Hepatocyte (in vitro differentiated cells): ENCODE measurements around the gene SOX6. TPM values are rescaled to one million over a fixed set of nuclear protein-coding genes. Genes with fewer than 3 reads are reported as not detected.

Experiments used
- DNase-seq: peaks from one replicate; pipeline ENCODE4 v3.0.0-alpha.2; 2016; ENCODE audit warnings: low spot score
- H2AFZ ChIP-seq: fragments of 200-600 bp; sonication (generic); 2 replicates; pipeline ENCODE4 v1.6.0; 2016; ENCODE audit warnings: antibody characterized with exemption, mild to moderate bottlenecking
- H3K27ac ChIP-seq: fragments of 200-600 bp; sonication (generic); 2 replicates; pipeline ENCODE4 v1.5.1; 2016; ENCODE audit warnings: mild to moderate bottlenecking
- H3K27me3 ChIP-seq: fragments of 200-600 bp; sonication (generic); 2 replicates; pipeline ENCODE4 v1.6.1; 2016
- H3K36me3 ChIP-seq: fragments of 200-600 bp; sonication (generic); replicated peaks from 2 replicates; pipeline ENCODE4 v1.5.1; 2016; ENCODE audit warnings: low read depth; ENCODE audit not compliant: insufficient read depth
- H3K4me1 ChIP-seq: fragments of 200-600 bp; sonication (generic); 2 replicates; pipeline ENCODE4 v1.5.1; 2016; ENCODE audit warnings: mild to moderate bottlenecking, moderate library complexity; ENCODE audit not compliant: insufficient read depth
- H3K4me2 ChIP-seq: fragments of 200-600 bp; sonication (generic); 2 replicates; pipeline ENCODE4 v1.6.0; 2016
- H3K4me3 ChIP-seq: fragments of 200-600 bp; sonication (generic); 2 replicates; pipeline ENCODE4 v1.5.1; 2016; ENCODE audit warnings: mild to moderate bottlenecking
- H3K79me2 ChIP-seq: fragments of 200-600 bp; sonication (generic); 2 replicates; pipeline ENCODE4 v1.6.0; 2017; ENCODE audit warnings: mild to moderate bottlenecking
- H3K9me2 ChIP-seq: fragments of 200-600 bp; sonication (generic); replicated peaks from 2 replicates; pipeline ENCODE4 v1.6.0; 2017; ENCODE audit warnings: mild to moderate bottlenecking; ENCODE audit not compliant: insufficient read depth
- H3K9me3 ChIP-seq: fragments of 200-600 bp; sonication (generic); 2 replicates; pipeline ENCODE4 v1.5.1; 2016; ENCODE audit warnings: low read depth, mild to moderate bottlenecking
- H4K20me1 ChIP-seq: fragments of 200-600 bp; sonication (generic); 2 replicates; pipeline ENCODE4 v1.6.0; 2016; ENCODE audit warnings: mild to moderate bottlenecking; ENCODE audit not compliant: insufficient read depth, poor library complexity, severe bottlenecking
- EZH2 ChIP-seq: fragments of 200-600 bp; sonication (generic); IDR thresholded peaks from 2 replicates; pipeline ENCODE4 v1.6.1; 2016; ENCODE audit warnings: antibody characterized with exemption, mild to moderate bottlenecking, borderline replicate concordance
- EZH2phosphoT487 ChIP-seq: fragments of 200-600 bp; sonication (generic); IDR thresholded peaks from one replicate; pipeline ENCODE4 v1.6.1; 2018; ENCODE audit warnings: antibody characterized with exemption, mild to moderate bottlenecking, low read depth, moderate library complexity; ENCODE audit not compliant: unreplicated experiment, severe bottlenecking
- WGBS: methylation state at CpG from one replicate; pipeline ENCODE4 v1.1.6; 2016; ENCODE audit warnings: low lambda C conversion rate; ENCODE audit errors: missing lambda C conversion rate; 5-methylcytosine and 5-hydroxymethylcytosine counted together
- polyA plus RNA-seq: library from polyadenylated mRNA; unstranded; fragments of >200 nt; fragmentation: Nextera tagmentation; extraction: Ambion mirVana; gene quantifications from 2 replicates; pipeline ENCODE4 v1.2.1, GENCODE V29; 2016
- total RNA-seq: library from RNA; depleted of rRNA; stranded (reverse); fragments of >200 nt; gene quantifications from 2 replicates; pipeline ENCODE4 v1.2.3, GENCODE V29; 2014
- TF ChIP-seq, protein P1 (sequence below): fragments of 200-600 bp; sonication (generic); IDR thresholded peaks from 2 replicates; pipeline ENCODE4 v1.5.1; 2016; ENCODE audit warnings: antibody characterized with exemption, mild to moderate bottlenecking; ENCODE audit not compliant: poor library complexity

Gene SOX6
- total and polyA plus RNA-seq, 2 experiments from 2014 or later, result 23.2 to 75.7 TPM

DNA sequence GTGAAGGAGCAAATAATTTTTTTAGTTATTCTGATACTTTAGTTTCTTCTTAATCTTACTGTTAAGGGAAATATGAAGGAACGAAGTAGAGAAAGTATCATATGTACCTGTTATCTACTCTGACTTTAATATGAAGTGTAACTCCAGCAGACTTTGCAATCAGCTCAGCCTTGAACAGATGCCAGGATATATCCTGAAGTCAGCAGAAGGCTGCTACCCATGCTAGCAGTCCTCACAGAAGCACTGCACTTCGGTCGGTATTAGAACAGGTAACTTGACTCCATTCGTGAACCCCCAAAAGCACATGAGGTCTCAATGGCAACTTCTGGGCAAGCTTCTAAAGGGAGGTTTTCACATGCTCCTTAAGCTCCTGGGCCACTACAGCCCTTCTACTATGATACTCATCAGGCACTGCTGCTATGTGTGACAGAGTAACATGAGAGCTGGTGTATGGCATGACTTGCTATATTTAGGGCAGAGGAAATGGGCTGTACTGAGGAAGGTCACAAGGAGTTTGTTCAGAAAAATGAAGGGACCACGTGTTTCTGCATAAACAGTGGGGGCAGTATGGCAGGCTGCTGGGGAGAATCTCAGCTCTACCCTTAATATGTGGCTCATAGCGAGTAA is 344.1 kb downstream of the SOX6 start:
- TF ChIP-seq, protein P1, sequence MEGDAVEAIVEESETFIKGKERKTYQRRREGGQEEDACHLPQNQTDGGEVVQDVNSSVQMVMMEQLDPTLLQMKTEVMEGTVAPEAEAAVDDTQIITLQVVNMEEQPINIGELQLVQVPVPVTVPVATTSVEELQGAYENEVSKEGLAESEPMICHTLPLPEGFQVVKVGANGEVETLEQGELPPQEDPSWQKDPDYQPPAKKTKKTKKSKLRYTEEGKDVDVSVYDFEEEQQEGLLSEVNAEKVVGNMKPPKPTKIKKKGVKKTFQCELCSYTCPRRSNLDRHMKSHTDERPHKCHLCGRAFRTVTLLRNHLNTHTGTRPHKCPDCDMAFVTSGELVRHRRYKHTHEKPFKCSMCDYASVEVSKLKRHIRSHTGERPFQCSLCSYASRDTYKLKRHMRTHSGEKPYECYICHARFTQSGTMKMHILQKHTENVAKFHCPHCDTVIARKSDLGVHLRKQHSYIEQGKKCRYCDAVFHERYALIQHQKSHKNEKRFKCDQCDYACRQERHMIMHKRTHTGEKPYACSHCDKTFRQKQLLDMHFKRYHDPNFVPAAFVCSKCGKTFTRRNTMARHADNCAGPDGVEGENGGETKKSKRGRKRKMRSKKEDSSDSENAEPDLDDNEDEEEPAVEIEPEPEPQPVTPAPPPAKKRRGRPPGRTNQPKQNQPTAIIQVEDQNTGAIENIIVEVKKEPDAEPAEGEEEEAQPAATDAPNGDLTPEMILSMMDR, result no peak
- TF ChIP-seq EZH2phosphoT487 (no peak), EZH2 (no peak)
- 88% methylated on average over 6 of the region's 6 CpGs for WGBS
- Histone ChIP-seq H3K4me1 (no peaks in the 10 kb centered on the region), H3K9me2 (no peaks in the 10 kb centered on the region), H3K9me3 (no peaks in the 10 kb centered on the region), H2AFZ (no peak overlapping the region), H3K79me2 (no peaks in the 10 kb centered on the region), H3K4me3 (no peak overlapping the region), H3K27ac (no peak overlapping the region), H4K20me1 (no peaks in the 10 kb centered on the region), H3K27me3 (no peaks in the 10 kb centered on the region), H3K36me3 (no peaks in the 10 kb centered on the region), H3K4me2 (no peak overlapping the region)
- no peak for DNase-seq

DNA sequence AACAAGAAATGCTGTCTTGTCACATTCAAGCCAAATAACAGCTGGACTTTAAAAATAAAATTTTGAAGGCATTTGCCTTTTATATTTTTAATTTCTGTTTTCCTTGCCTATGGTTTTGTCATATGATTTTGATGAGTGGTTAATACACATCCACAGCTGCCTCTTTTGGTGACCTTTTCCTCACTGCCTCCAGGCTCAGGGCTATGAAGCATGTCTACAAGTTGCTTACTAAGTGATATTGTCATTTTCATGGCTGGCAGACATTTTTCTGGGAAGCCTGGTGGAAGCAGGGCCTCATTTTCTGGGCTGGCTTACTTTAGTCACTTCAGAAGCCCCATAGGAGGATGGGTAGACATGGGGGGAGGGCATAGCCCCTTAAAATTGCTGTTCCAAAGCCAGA is 344.9 kb downstream of the SOX6 start:
- no peak for TF ChIP-seq EZH2
- TF ChIP-seq EZH2phosphoT487, result no peak
- TF ChIP-seq, protein P1, result no peak
- no peaks in the 10 kb centered on the region for H3K9me3 ChIP-seq
- no peaks in the 10 kb centered on the region for H3K4me1 ChIP-seq
- DNase-seq, result no peak
- no peaks in the 10 kb centered on the region for H4K20me1 ChIP-seq
- no peaks in the 10 kb centered on the region for H3K79me2 ChIP-seq
- no peak overlapping the region for H3K4me3 ChIP-seq
- H2AFZ ChIP-seq, result no peak overlapping the region
- no peaks in the 10 kb centered on the region for H3K36me3 ChIP-seq
- H3K27me3 ChIP-seq, result no peaks in the 10 kb centered on the region
- no peaks in the 10 kb centered on the region for H3K9me2 ChIP-seq
- H3K27ac ChIP-seq, result no peak overlapping the region
- no peak overlapping the region for H3K4me2 ChIP-seq

DNA sequence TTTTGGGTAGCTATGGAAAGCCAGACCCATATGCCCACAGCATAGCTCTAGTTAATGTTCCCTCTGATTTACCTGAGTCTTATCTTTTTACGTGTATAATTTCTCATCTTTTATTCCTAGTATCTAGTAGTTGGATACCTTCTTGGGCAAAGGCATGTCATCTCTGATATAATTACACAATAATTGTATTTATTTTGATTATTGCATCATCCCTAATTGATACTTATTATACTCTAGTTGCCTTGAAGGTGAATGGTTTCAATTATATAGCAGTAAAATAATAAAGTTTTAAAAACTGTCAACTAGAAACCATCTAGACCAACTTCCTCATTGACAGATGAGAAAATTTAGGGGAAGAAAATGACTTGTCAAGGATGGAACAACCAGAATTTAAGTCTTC is 347.3 kb downstream of the SOX6 start:
- Histone ChIP-seq H3K27ac (no peak overlapping the region), H3K4me3 (no peak overlapping the region), H3K4me1 (no peaks in the 10 kb centered on the region), H3K79me2 (no peaks in the 10 kb centered on the region), H3K36me3 (no peaks in the 10 kb centered on the region), H2AFZ (no peak overlapping the region), H3K9me3 (no peaks in the 10 kb centered on the region), H3K27me3 (no peaks in the 10 kb centered on the region), H4K20me1 (no peaks in the 10 kb centered on the region), H3K4me2 (no peak overlapping the region), H3K9me2 (no peaks in the 10 kb centered on the region)
- TF ChIP-seq EZH2 (no peak), EZH2phosphoT487 (no peak)
- TF ChIP-seq, protein P1, result no peak
- WGBS, result 82% methylated on average over 1 of the region's 1 CpG
- DNase-seq, result no peak
